BJ (cell line): Measurements from ENCODE around the gene CBX2. TPM values are rescaled to one million over a fixed set of nuclear protein-coding genes. Genes with fewer than 3 reads are reported as not detected.

Experiments
- CTCF ChIA-PET: fragments of 350-600 bp; formaldehyde crosslinking; extraction: SDS; loops from one replicate; lab custom pipeline; 2021; ENCODE audit warnings: antibody characterized with exemption, inconsistent platforms; lab: Yijun Ruan, JAX
- POLR2A ChIA-PET: fragments of 300-600 bp; sonication (Branson Sonifier 250); formaldehyde crosslinking; extraction: SDS; loops from one replicate; lab custom pipeline; 2021; ENCODE audit warnings: antibody characterized with exemption; lab: Charles Lee
- DNase-seq: peaks from one replicate; pipeline ENCODE4 v3.0.0-alpha.2; 2011; ENCODE audit warnings: low read depth
- H3K27me3 ChIP-seq: 2 replicates; pipeline ENCODE4 v1.6.0; 2011; ENCODE audit warnings: low read length; ENCODE audit not compliant: control insufficient read depth, insufficient read depth
- H3K36me3 ChIP-seq: 2 replicates; pipeline ENCODE4 v1.5.1; 2011; ENCODE audit warnings: low read length; ENCODE audit not compliant: control insufficient read depth, insufficient read depth
- H3K4me3 ChIP-seq: 2 replicates; pipeline ENCODE4 v1.5.1; 2011; ENCODE audit warnings: low read depth, mild to moderate bottlenecking, control low read depth, low read length
- polyA plus RNA-seq: library from polyadenylated mRNA; depleted of rRNA; stranded (reverse); fragments of >200 nt; gene quantifications from 2 replicates; pipeline ENCODE4 v1.2.3, GENCODE V29; 2011; rRNA removed
- TF ChIP-seq, protein P1 (sequence below): IDR thresholded peaks from 2 replicates; pipeline ENCODE4 v1.5.1; 2011; ENCODE audit warnings: low read depth, mild to moderate bottlenecking, control low read depth, inconsistent platforms, low read length, moderate library complexity; ENCODE audit not compliant: insufficient read depth

CBX2 gene
- polyA plus RNA-seq, 1 experiment, result 1.5 TPM

DNA sequence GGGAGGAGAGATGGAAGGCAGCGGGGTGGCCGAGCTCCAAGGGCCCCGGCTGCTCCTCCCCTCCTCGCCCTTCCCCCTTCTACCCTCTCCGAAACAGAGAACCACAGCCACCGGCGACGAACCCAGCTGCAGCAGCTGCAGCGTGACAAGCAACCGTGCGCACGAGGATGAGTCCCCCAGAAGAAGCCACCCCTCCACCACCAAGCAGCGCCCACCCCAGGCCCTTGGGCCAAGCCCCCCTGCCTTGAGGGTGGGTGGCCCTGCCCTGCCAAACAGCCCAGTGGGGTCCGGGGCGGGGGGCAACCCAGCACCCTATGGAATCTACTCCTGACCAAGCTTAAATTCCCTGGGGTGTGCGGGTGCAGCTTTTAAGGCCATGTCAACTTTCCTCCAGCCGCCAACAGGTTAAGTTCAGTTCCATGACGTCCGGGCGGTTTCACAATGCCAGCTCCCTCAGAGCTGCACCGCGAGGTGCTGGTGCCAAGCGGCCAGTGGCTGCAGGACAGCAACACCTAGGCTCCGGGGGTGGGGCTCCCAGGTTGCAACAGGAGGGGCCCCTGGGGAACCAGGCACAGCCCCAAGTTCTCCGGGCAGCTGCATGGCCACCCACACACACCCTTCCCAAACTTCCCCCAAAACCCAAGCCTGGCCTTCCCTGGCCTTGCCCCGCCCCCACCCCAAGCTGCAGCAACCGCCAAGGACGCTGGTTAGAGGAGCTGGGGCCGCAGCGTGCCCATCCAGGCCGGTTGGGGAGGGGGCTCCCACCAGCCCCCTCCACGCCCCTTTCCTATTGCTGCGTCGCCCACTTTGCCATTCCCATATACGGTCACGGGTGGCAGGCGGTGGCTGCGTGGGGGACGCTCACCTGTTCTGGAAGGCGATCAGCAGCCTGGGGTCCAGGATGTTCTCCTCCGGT is 59.3 kb downstream of the CBX2 start:
- H3K4me3 ChIP-seq, result peak overlapping the region; percentile 65
- ChIA-PET CTCF (interaction anchor here (0.7 to 4.5 kb wide), 9 partner anchors 9 to 155 kb away, joined by 3 to 39 read pairs (median 3); no protein-coding TSS in a partner anchor), POLR2A (interaction anchor here (0.6 kb wide), 1 partner anchor 26 kb away, joined by 3 read pairs; no protein-coding TSS in a partner anchor)
- TF ChIP-seq, protein P1, sequence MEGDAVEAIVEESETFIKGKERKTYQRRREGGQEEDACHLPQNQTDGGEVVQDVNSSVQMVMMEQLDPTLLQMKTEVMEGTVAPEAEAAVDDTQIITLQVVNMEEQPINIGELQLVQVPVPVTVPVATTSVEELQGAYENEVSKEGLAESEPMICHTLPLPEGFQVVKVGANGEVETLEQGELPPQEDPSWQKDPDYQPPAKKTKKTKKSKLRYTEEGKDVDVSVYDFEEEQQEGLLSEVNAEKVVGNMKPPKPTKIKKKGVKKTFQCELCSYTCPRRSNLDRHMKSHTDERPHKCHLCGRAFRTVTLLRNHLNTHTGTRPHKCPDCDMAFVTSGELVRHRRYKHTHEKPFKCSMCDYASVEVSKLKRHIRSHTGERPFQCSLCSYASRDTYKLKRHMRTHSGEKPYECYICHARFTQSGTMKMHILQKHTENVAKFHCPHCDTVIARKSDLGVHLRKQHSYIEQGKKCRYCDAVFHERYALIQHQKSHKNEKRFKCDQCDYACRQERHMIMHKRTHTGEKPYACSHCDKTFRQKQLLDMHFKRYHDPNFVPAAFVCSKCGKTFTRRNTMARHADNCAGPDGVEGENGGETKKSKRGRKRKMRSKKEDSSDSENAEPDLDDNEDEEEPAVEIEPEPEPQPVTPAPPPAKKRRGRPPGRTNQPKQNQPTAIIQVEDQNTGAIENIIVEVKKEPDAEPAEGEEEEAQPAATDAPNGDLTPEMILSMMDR, result peak; percentile 28; the same call in 1 of the 2 replicates
- peaks cover 18% of the 10 kb centered on the region for H3K27me3 ChIP-seq
- peaks cover 20% of the 10 kb centered on the region for H3K36me3 ChIP-seq
- no peak for DNase-seq

Other genes starting within 250 kb of the CBX2 start
- 0.06 TPM in 1 of 2 replicates, not detected in the other for gene RBFOX3, start 167.1 kb upstream of the CBX2 start, polyA plus RNA-seq
- not detected in 2 replicates for gene ENPP7, start 47.2 kb upstream of the CBX2 start, polyA plus RNA-seq
- gene CBX8, start 18.9 kb downstream of the CBX2 start, polyA plus RNA-seq, result 0.32 and 0.47 TPM in 2 replicates
- 8.0 and 10.4 TPM in 2 replicates for gene CBX4, start 61.3 kb downstream of the CBX2 start, polyA plus RNA-seq